Daoy (cell line): ENCODE measurements around the gene ASPHD1. TPM values are rescaled to one million over a fixed set of nuclear protein-coding genes. Genes with fewer than 3 reads are reported as not detected.
"Not testable (repeated sequence)": the region's sequence is repeated elsewhere in the genome, so short reads cannot be mapped to it uniquely, and the experiment has no call there.

ENCODE experiments used
- DNase-seq: peaks from one replicate; pipeline ENCODE4 v3.0.0-alpha.2; 2015; ENCODE audit warnings: low read depth
- total RNA-seq: library from RNA; depleted of rRNA; stranded (reverse); fragments of >200 nt; shearing (Covaris generic); gene quantifications from 2 replicates; pipeline ENCODE4 v1.2.3, GENCODE V29; 2014

ASPHD1 gene
- total RNA-seq, 1 experiment from 2014 or later, result 2.2 TPM

GRCh38 chr16:29877266-29877961 is 22.9 kb upstream of the ASPHD1 start:
- peak; percentile 44 for DNase-seq

GRCh38 chr16:29878172-29878571 is 22.1 kb upstream of the ASPHD1 start:
- DNase-seq, result no peak

GRCh38 chr16:29881050-29881449 is 19.2 kb upstream of the ASPHD1 start:
- DNase-seq, result no peak

- DNase-seq, result no peak
Measured at GRCh38 chr16:29883987-29884386, 16.3 kb upstream of the ASPHD1 start.

- DNase-seq, result not testable (repeated sequence)
Measured at GRCh38 chr16:29889372-29889771, 10.9 kb upstream of the ASPHD1 start.

- no peak for DNase-seq
Measured at GRCh38 chr16:29891525-29892457, 8.5 kb upstream of the ASPHD1 start.

GRCh38 chr16:29892458-29892813 is 7.9 kb upstream of the ASPHD1 start:
- DNase-seq, result no peak

GRCh38 chr16:29893553-29893952 is 6.7 kb upstream of the ASPHD1 start:
- DNase-seq, result no peak

- no peak for DNase-seq
Measured at GRCh38 chr16:29894352-29894751, 5.9 kb upstream of the ASPHD1 start.

GRCh38 chr16:29896841-29897240 is 3.4 kb upstream of the ASPHD1 start:
- DNase-seq, result no peak

GRCh38 chr16:29897333-29897732 is 3.0 kb upstream of the ASPHD1 start:
- DNase-seq, result no peak

GRCh38 chr16:29898135-29898803 is 2.0 kb upstream of the ASPHD1 start:
- no peak for DNase-seq

- DNase-seq, result peak; percentile 27
Measured at GRCh38 chr16:29898804-29899515, 1.3 kb upstream of the ASPHD1 start.

- DNase-seq, result peak; percentile 87
Measured at GRCh38 chr16:29899516-29900101, 679 bp upstream of the ASPHD1 start, which contains the start of gene SEZ6L2. TSS of gene SEZ6L2 (minus strand) at chr16:29899550. CDS start at chr16:29899019, 531 bp downstream.

- DNase-seq, result no peak
Measured at GRCh38 chr16:29900888-29901606, 759 bp downstream of the ASPHD1 start.

GRCh38 chr16:29901607-29901945 is 1.3 kb downstream of the ASPHD1 start:
- no peak for DNase-seq

- DNase-seq, result no peak
Measured at GRCh38 chr16:29903590-29903989, 3.3 kb downstream of the ASPHD1 start.

GRCh38 chr16:29904947-29905346 is 4.7 kb downstream of the ASPHD1 start:
- DNase-seq, result no peak

GRCh38 chr16:29905668-29906067 is 5.4 kb downstream of the ASPHD1 start:
- DNase-seq, result no peak

GRCh38 chr16:29906520-29907244 is 6.4 kb downstream of the ASPHD1 start:
- DNase-seq, result no peak
